Left lobe of liver (tissue), 2 donors: Measurements from ENCODE around the gene COP1. TPM values are rescaled to one million over a fixed set of nuclear protein-coding genes. Genes with fewer than 3 reads are reported as not detected.
A peak's percentile ranks its signal among the peaks of the same experiment; 100 is the strongest.
"Not testable (repeated sequence)": the region's sequence is repeated elsewhere in the genome, so short reads cannot be mapped to it uniquely, and the experiment has no call there.

Experiments used
- ATAC-seq: fragments of 200-7000 bp; cut with Tn5 transposase; one replicate; pipeline ENCODE4 v1.9.1; 2020; ENCODE audit warnings: mild to moderate bottlenecking, moderate library complexity
- DNase-seq: peaks from one replicate; pipeline ENCODE4 v3.0.0-alpha.2; 2020; ENCODE audit warnings: low spot score
- total RNA-seq: library from RNA; stranded (reverse); gene quantifications from one replicate; pipeline ENCODE4 v1.2.1, GENCODE V29; 2021
- donor health status: DM: no; HTN: no; CAD: no; lungs with moderate emphysema.
- donor health status: DM: no; HTN: yes; CAD: no.

Gene COP1
- total RNA-seq, 1 donor from 2014 or later: 21.9 TPM

- no peak for ATAC-seq
- DNase-seq: no peak
Measured at GRCh38 chr1:176141449-176141848, 65.6 kb downstream of the COP1 start.

GRCh38 chr1:176136891-176137290, 70.2 kb downstream of the COP1 start:
- no peak for ATAC-seq
- DNase-seq: no peak

GRCh38 chr1:176134666-176135065, 72.4 kb downstream of the COP1 start:
- DNase-seq: no peak
- ATAC-seq: no peak

GRCh38 chr1:176122282-176122681, 84.8 kb downstream of the COP1 start:
- DNase-seq: no peak
- no peak for ATAC-seq

- ATAC-seq (peak; percentile 87), DNase-seq (no peak)
Measured at GRCh38 chr1:176119549-176119948, 87.5 kb downstream of the COP1 start.

GRCh38 chr1:176118985-176119384, 88.1 kb downstream of the COP1 start:
- ATAC-seq (no peak), DNase-seq (no peak)

- no peak for ATAC-seq
- DNase-seq: no peak
Measured at GRCh38 chr1:176111835-176112234, 95.3 kb downstream of the COP1 start.

GRCh38 chr1:176110203-176110602, 96.9 kb downstream of the COP1 start:
- no peak for DNase-seq
- ATAC-seq: no peak

- DNase-seq (no peak), ATAC-seq (no peak)
Measured at GRCh38 chr1:176102768-176103350, 104.2 kb downstream of the COP1 start.

GRCh38 chr1:176101951-176102642, 105.0 kb downstream of the COP1 start:
- no peak for DNase-seq

GRCh38 chr1:176098560-176098959, 108.5 kb downstream of the COP1 start:
- no peak for DNase-seq
- ATAC-seq: no peak

More at GRCh38 chr1:176101951-176102642, 105.0 kb downstream of the COP1 start:
- no peak for ATAC-seq

GRCh38 chr1:176096015-176096414, 111.1 kb downstream of the COP1 start:
- no peak for ATAC-seq
- no peak for DNase-seq

GRCh38 chr1:176090766-176091165, 116.3 kb downstream of the COP1 start:
- ATAC-seq: no peak

GRCh38 chr1:176087746-176088145, 119.3 kb downstream of the COP1 start:
- ATAC-seq, DNase-seq: not testable (repeated sequence)

More at GRCh38 chr1:176090766-176091165, 116.3 kb downstream of the COP1 start:
- DNase-seq: no peak

GRCh38 chr1:176073524-176074157, 133.4 kb downstream of the COP1 start:
- ATAC-seq (peak; percentile 96), DNase-seq (no peak)

GRCh38 chr1:176068901-176069300, 138.2 kb downstream of the COP1 start:
- ATAC-seq (no peak), DNase-seq (no peak)

GRCh38 chr1:176068256-176068655, 138.8 kb downstream of the COP1 start:
- no peak for DNase-seq

GRCh38 chr1:176066709-176067108, 140.4 kb downstream of the COP1 start:
- ATAC-seq (no peak), DNase-seq (no peak)

More at GRCh38 chr1:176068256-176068655, 138.8 kb downstream of the COP1 start:
- ATAC-seq: no peak

GRCh38 chr1:176058686-176059085, 148.4 kb downstream of the COP1 start:
- ATAC-seq (no peak), DNase-seq (no peak)

- DNase-seq: no peak
- ATAC-seq: no peak
Measured at GRCh38 chr1:176056312-176056711, 150.8 kb downstream of the COP1 start.

- DNase-seq: no peak
- no peak for ATAC-seq
Measured at GRCh38 chr1:176055398-176055797, 151.7 kb downstream of the COP1 start.

GRCh38 chr1:176051902-176052518, 155.1 kb downstream of the COP1 start:
- ATAC-seq (no peak), DNase-seq (no peak)
